Measurements from ENCODE around the gene FSD1L. TPM values are rescaled to one million over a fixed set of nuclear protein-coding genes. Genes with fewer than 3 reads are reported as not detected.

Gene FSD1L
- total RNA-seq, 6 experiments from 2014 or later = 1.6 to 3.0 (median 2.4) TPM

- H3K27me3 Mint-ChIP-seq (ENCODE audit: insufficient read depth) = no peaks in the 10 kb centered on the region
- no peak overlapping the region for H3K27ac Mint-ChIP-seq
- no peak for TF ChIP-seq CTCF (IDR thresholded peaks at IDR 0.05)
- no peak for DNase-seq
- H3K9me3 Mint-ChIP-seq = no peaks in the 10 kb centered on the region
- no peak overlapping the region for H3K4me3 Mint-ChIP-seq
- H3K4me1 Mint-ChIP-seq (ENCODE audit: low read depth) = no peaks in the 10 kb centered on the region
- no peaks in the 10 kb centered on the region; the same call in 1 of the 2 replicates for H3K36me3 Mint-ChIP-seq (ENCODE audit: low read depth)
Observed at GRCh38 chr9:105535920-105536668, 88.3 kb downstream of the FSD1L start.

GRCh38 chr9:105539452-105539851 is 91.6 kb downstream of the FSD1L start:
- Mint-ChIP-seq H3K27me3 (ENCODE audit: insufficient read depth) (no peaks in the 10 kb centered on the region), H3K9me3 (no peaks in the 10 kb centered on the region), H3K36me3 (ENCODE audit: low read depth) (peaks cover 8% of the 10 kb centered on the region; the same call in 1 of the 2 replicates), H3K4me1 (ENCODE audit: low read depth) (no peaks in the 10 kb centered on the region), H3K27ac (no peak overlapping the region), H3K4me3 (no peak overlapping the region)
- TF ChIP-seq CTCF (IDR thresholded peaks at IDR 0.05) = peak; percentile 43
- DNase-seq = no peak

GRCh38 chr9:105541838-105542237 is 94.0 kb downstream of the FSD1L start:
- no peaks in the 10 kb centered on the region for H3K4me1 Mint-ChIP-seq (ENCODE audit: low read depth)
- no peak for TF ChIP-seq CTCF (IDR thresholded peaks at IDR 0.05)
- H3K27me3 Mint-ChIP-seq (ENCODE audit: insufficient read depth) = no peaks in the 10 kb centered on the region
- H3K27ac Mint-ChIP-seq = no peak overlapping the region
- DNase-seq = no peak
- H3K4me3 Mint-ChIP-seq = no peak overlapping the region
- H3K36me3 Mint-ChIP-seq (ENCODE audit: low read depth) = peaks cover 8% of the 10 kb centered on the region; the same call in 1 of the 2 replicates
- no peaks in the 10 kb centered on the region for H3K9me3 Mint-ChIP-seq

GRCh38 chr9:105554042-105554441 is 106.2 kb downstream of the FSD1L start:
- no peak for DNase-seq
- Mint-ChIP-seq H3K4me1 (ENCODE audit: low read depth) (peaks cover 15% of the 10 kb centered on the region), H3K27ac (no peak overlapping the region), H3K4me3 (no peak overlapping the region), H3K9me3 (peaks cover 7% of the 10 kb centered on the region; the same call in 1 of the 2 replicates), H3K27me3 (ENCODE audit: insufficient read depth) (peaks cover 2% of the 10 kb centered on the region; the same call in 1 of the 2 replicates), H3K36me3 (ENCODE audit: low read depth) (peaks cover 9% of the 10 kb centered on the region)
- no peak for TF ChIP-seq CTCF (IDR thresholded peaks at IDR 0.05)

GRCh38 chr9:105557804-105558610 is 110.2 kb downstream of the FSD1L start, which contains the start of gene FKTN:
TSS of gene FKTN (plus strand) at chr9:105558131. CDS start at chr9:105575033, 16,902 bp downstream.
- H3K27me3 Mint-ChIP-seq (ENCODE audit: insufficient read depth) = peaks cover 2% of the 10 kb centered on the region; the same call in 1 of the 2 replicates

More at GRCh38 chr9:105557804-105558610, 110.2 kb downstream of the FSD1L start, which contains the start of gene FKTN:
- Mint-ChIP-seq H3K4me1 (ENCODE audit: low read depth) (peaks cover 24% of the 10 kb centered on the region), H3K36me3 (ENCODE audit: low read depth) (peaks cover 42% of the 10 kb centered on the region), H3K27ac (peak within 1 kb of the TSS; percentile 88), H3K9me3 (peaks cover 27% of the 10 kb centered on the region), H3K4me3 (peak within 1 kb of the TSS; percentile 98)
- no peak for TF ChIP-seq CTCF (IDR thresholded peaks at IDR 0.05)
- DNase-seq = peak; percentile 86
